GM12878 (cell line): ENCODE measurements around the gene SDHAF1. TPM values are rescaled to one million over a fixed set of nuclear protein-coding genes. Genes with fewer than 3 reads are reported as not detected.
A peak's percentile ranks its signal among the peaks of the same experiment; 100 is the strongest.

Experiments used
- ASH2L ChIP-seq: fragments of 300-600, 200-600 bp; sonication (generic); IDR thresholded peaks from 2 replicates; pipeline ENCODE4 v1.6.1; 2017; ENCODE audit warnings: low read depth, mild to moderate bottlenecking, borderline replicate concordance
- ATF7 ChIP-seq: fragments of 450-650 bp; IDR thresholded peaks from 2 replicates; pipeline ENCODE4 v1.6.1; 2016; ENCODE audit warnings: low read depth, mild to moderate bottlenecking
- BACH1 ChIP-seq: fragments of 450-650 bp; IDR thresholded peaks from 2 replicates; pipeline ENCODE4 v1.6.1; 2017; ENCODE audit warnings: mild to moderate bottlenecking, borderline replicate concordance
- BCL11A ChIP-seq: IDR thresholded peaks from 2 replicates; pipeline ENCODE4 v1.6.1; 2011; ENCODE audit warnings: low read depth, low read length
- GABPA ChIP-seq: IDR thresholded peaks from 2 replicates; pipeline ENCODE4 v1.6.1; 2014; ENCODE audit warnings: antibody characterized with exemption, low read depth, mild to moderate bottlenecking, inconsistent platforms
- KDM1A ChIP-seq: fragments of 200-600 bp; sonication (generic); IDR thresholded peaks from 2 replicates; pipeline ENCODE4 v1.6.1; 2016; ENCODE audit warnings: borderline replicate concordance
- MXI1 ChIP-seq: fragments of 150-350 bp; IDR thresholded peaks from 2 replicates; pipeline ENCODE4 v1.6.1; 2011; ENCODE audit warnings: low read depth, mild to moderate bottlenecking, inconsistent platforms, low read length, improper control_type of control experiment
- NBN ChIP-seq: fragments of 450-650 bp; IDR thresholded peaks from 2 replicates; pipeline ENCODE4 v1.6.1; 2016
- NR2C2 ChIP-seq: IDR thresholded peaks from 2 replicates; pipeline ENCODE4 v1.6.1; 2011; ENCODE audit warnings: borderline replicate concordance, low read depth; ENCODE audit not compliant: control insufficient read depth, insufficient read length
- RBBP5 ChIP-seq: fragments of 200-600 bp; sonication (generic); conservative IDR thresholded peaks from 2 replicates; pipeline ENCODE4 v1.6.1; 2016
- RELB ChIP-seq: fragments of 450-650 bp; IDR thresholded peaks from 2 replicates; pipeline ENCODE4 v1.6.1; 2017; ENCODE audit warnings: low read depth, mild to moderate bottlenecking, moderate library complexity
- SMAD1 ChIP-seq: fragments of 450-650 bp; IDR thresholded peaks from 2 replicates; pipeline ENCODE4 v1.6.1; 2018; ENCODE audit warnings: mild to moderate bottlenecking, low read depth; ENCODE audit not compliant: partially characterized antibody
- SP1 ChIP-seq: IDR thresholded peaks from one replicate; pipeline ENCODE4 v1.6.1; 2011; ENCODE audit warnings: low read depth, low read length
- SPI1 ChIP-seq: IDR thresholded peaks from 2 replicates; pipeline ENCODE4 v1.6.1; 2011; ENCODE audit warnings: low read depth, mild to moderate bottlenecking, low read length, moderate library complexity, borderline replicate concordance; ENCODE audit not compliant: insufficient read depth
- SUZ12 ChIP-seq: fragments of 200-600 bp; sonication (generic); IDR thresholded peaks from one replicate; pipeline ENCODE4 v1.6.1; 2018; ENCODE audit warnings: antibody characterized with exemption, mild to moderate bottlenecking; ENCODE audit not compliant: unreplicated experiment
- ZBTB11 ChIP-seq: fragments of 450-650 bp; formaldehyde crosslinking; IDR thresholded peaks from 2 replicates; pipeline ENCODE4 v1.5.0; 2022; ENCODE audit warnings: mild to moderate bottlenecking, missing genetic modification characterization
- ZNF207 ChIP-seq: fragments of 450-650 bp; IDR thresholded peaks from 2 replicates; pipeline ENCODE4 v1.6.1; 2014; ENCODE audit warnings: antibody characterized with exemption, mild to moderate bottlenecking, borderline replicate concordance
- ZNF384 ChIP-seq: IDR thresholded peaks from 2 replicates; pipeline ENCODE4 v1.6.1; 2012; ENCODE audit warnings: low read depth, mild to moderate bottlenecking, low read length, improper control_type of control experiment, borderline replicate concordance
- ZNF687 ChIP-seq: fragments of 450-650 bp; IDR thresholded peaks from 2 replicates; pipeline ENCODE4 v1.6.1; 2017; ENCODE audit warnings: mild to moderate bottlenecking, moderate library complexity
- polyA plus RNA-seq, 11 experiments: library from polyadenylated mRNA; depleted of rRNA in 4 of 11; unstranded in 6 of 11; stranded (reverse) in 5 of 11; fragments of >200 nt; fragmentation: Nextera tagmentation in 4 of 11; fragmentation: Illumina TruSeq in 1 of 11; extraction: Ambion mirVana in 4 of 11; extraction: Trizol in 1 of 11; gene quantifications; 1 replicate in 1 of 11; 2 replicates in 10 of 11; pipeline versions ENCODE4 v1.2.1 to v1.2.3, GENCODE V29; 2011 to 2016; ENCODE audit warnings: inconsistent platforms in 2 of 11, missing spikeins in 2 of 11, low read depth in 1 of 11
- total RNA-seq, 4 experiments: library from RNA; depleted of rRNA in 3 of 4; stranded (reverse); fragments of >200 nt in 3 of 4; fragmentation: Illumina TruSeq in 1 of 4; extraction: Trizol in 1 of 4; gene quantifications; 2 replicates each; pipeline versions ENCODE4 v1.2.1 to v1.2.3, GENCODE V29; 2013 to 2021
- TF ChIP-seq, protein P1 (sequence below): IDR thresholded peaks from 2 replicates; pipeline ENCODE4 v1.6.1; 2011; ENCODE audit warnings: low read depth, mild to moderate bottlenecking, low read length, moderate library complexity, borderline replicate concordance; ENCODE audit errors: extremely low read depth

The SDHAF1 gene
- total and polyA plus RNA-seq, 10 of the 15 experiments (the other 5 are each of a cell fraction or from before 2014, with no cell fraction given) = 0.74 to 45.6 (median 24.4) TPM

- TF ChIP-seq ZBTB11 (CRISPR knock-in tag) = no peak
- TF ChIP-seq ZNF384 = no peak
- TF ChIP-seq RBBP5 = 0 out of 2 replicates have a peak, but pooled peaks have one; percentile 70
- 0 out of 2 replicates have a peak, but pooled peaks have one; percentile 21 for TF ChIP-seq BCL11A
- TF ChIP-seq NBN = 0 out of 2 replicates have a peak, but pooled peaks have one; percentile 12
- peak; percentile 78 for TF ChIP-seq SPI1
- peak; percentile 61; the same call in 1 of the 2 replicates for TF ChIP-seq ATF7
- peak; percentile 77 for TF ChIP-seq ZNF207
- TF ChIP-seq SUZ12 = no peak
- TF ChIP-seq BACH1 = no peak
- peak; percentile 91 for TF ChIP-seq GABPA
- TF ChIP-seq SMAD1 = no peak
- peak; percentile 91 for TF ChIP-seq ZNF687
- peak; percentile 74 for TF ChIP-seq MXI1
- TF ChIP-seq SP1 = peak; percentile 82
- TF ChIP-seq KDM1A = no peak
- TF ChIP-seq, protein P1, sequence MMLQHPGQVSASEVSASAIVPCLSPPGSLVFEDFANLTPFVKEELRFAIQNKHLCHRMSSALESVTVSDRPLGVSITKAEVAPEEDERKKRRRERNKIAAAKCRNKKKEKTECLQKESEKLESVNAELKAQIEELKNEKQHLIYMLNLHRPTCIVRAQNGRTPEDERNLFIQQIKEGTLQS = no peak
- TF ChIP-seq NR2C2 = peak; percentile 71
- TF ChIP-seq RELB = 0 out of 2 replicates have a peak, but pooled peaks have one; percentile 10
- peak; percentile 77; the same call in 1 of the 2 replicates for TF ChIP-seq ASH2L
Observed at GRCh38 chr19:35995048-35995993, at the start of gene SDHAF1 (continued).
